Ovary (tissue), 10 donors: Measurements from ENCODE around the gene IFNG. TPM values are rescaled to one million over a fixed set of nuclear protein-coding genes. Genes with fewer than 3 reads are reported as not detected.
"Not testable (repeated sequence)": the region's sequence is repeated elsewhere in the genome, so short reads cannot be mapped to it uniquely, and the experiment has no call there.

ENCODE experiments used
- DNase-seq, 5 donors: peaks; one replicate each; pipeline ENCODE4 v3.0.0-alpha.2; 2019 to 2020
- H3K27ac ChIP-seq, 2 donors: fragments of 200-600 bp; one replicate each; pipeline versions ENCODE4 v1.5.1 to v1.8.0; 2019 to 2022
- H3K27me3 ChIP-seq: fragments of 200-600 bp; one replicate; pipeline ENCODE4 v1.8.0; 2022
- H3K36me3 ChIP-seq: fragments of 200-600 bp; sonication (generic); one replicate; pipeline ENCODE4 v1.5.1; 2019
- H3K4me1 ChIP-seq: one replicate; pipeline ENCODE4 v1.8.1; 2013; ENCODE audit warnings: mild to moderate bottlenecking, moderate library complexity; ENCODE audit not compliant: insufficient read depth
- H3K4me3 ChIP-seq: fragments of 200-600 bp; sonication (generic); one replicate; pipeline ENCODE4 v1.5.1; 2017
- H3K9me3 ChIP-seq, 2 donors: fragments of 200-600 bp in 1 of 2; sonication (generic) in 1 of 2; one replicate each; pipeline versions ENCODE4 v1.5.1 to v1.8.1; 2013 to 2019; ENCODE audit warnings: mild to moderate bottlenecking in 1 of 2, moderate library complexity in 1 of 2
- CTCF ChIP-seq, 3 donors: fragments of 450-650 bp in 2 of 3; fragments of 200-600 bp in 1 of 3; IDR thresholded peaks; one replicate each; pipeline versions ENCODE4 v1.5.1 to v1.8.0; 2016 to 2022; ENCODE audit warnings: antibody characterized with exemption in 3 of 3, mild to moderate bottlenecking in 1 of 3
- EP300 ChIP-seq: sonication (generic); formaldehyde crosslinking; IDR thresholded peaks from one replicate; pipeline ENCODE4 v1.6.1; 2017; ENCODE audit warnings: antibody characterized with exemption
- POLR2A ChIP-seq: fragments of 450-650 bp; IDR thresholded peaks from one replicate; pipeline ENCODE4 v1.6.1; 2017; ENCODE audit warnings: antibody characterized with exemption, mild to moderate bottlenecking, moderate library complexity
- WGBS, 3 donors: extraction: QIAGEN DNeasy Blood & Tissue Kit in 1 of 3; methylation state at CpG; one replicate each; pipeline versions ENCODE4 v1.1.5 to v1.1.7; 2013 to 2017; 5-methylcytosine and 5-hydroxymethylcytosine counted together
- intact Hi-C, 4 donors: fragments of 100-400 bp; cut with DNase I; formaldehyde crosslinking; loops; one replicate each; pipeline versions ENCODE4 v1.11.0 to v1.15.1; 2022 to 2023
- long read RNA-seq, 3 donors: library from polyadenylated mRNA in 2 of 3; unstranded in 2 of 3; transcript quantifications; one replicate each; pipeline ENCODE4 v2.0.0 and lab custom pipeline, GENCODE V29; 2021 to 2026
- polyA plus RNA-seq, 2 donors: library from polyadenylated mRNA; stranded (reverse); fragments of 200-250 nt in 1 of 2; fragments of 350-450 nt in 1 of 2; fragmentation: Illumina TruSeq in 1 of 2; extraction: RNeasy Lipid Tissue Mini Kit (QIAGEN cat#74804) in 1 of 2; gene quantifications; one replicate each; pipeline ENCODE4 v1.2.3, GENCODE V29; 2013 to 2014
- total RNA-seq, 7 donors: library from RNA; depleted of rRNA in 2 of 7; stranded (reverse); fragments of >200 nt in 2 of 7; fragmentation: NEBNext Ultra II Directional in 3 of 7; extraction: Animal tissue kit (Norgen Biotek cat#: 25700) in 3 of 7; gene quantifications; one replicate each; pipeline versions ENCODE4 v1.1.0 to v1.2.4, GENCODE V29; 2016 to 2023
- donor health status: DM: no; HTN: no; CAD: no; lungs with moderate emphysema.
- donor health status: DM: no; HTN: no; CAD: no.
- donor health status: Bipolar disorder and iron deficiency.
- donor health status: DM: yes; HTN: yes; CAD: no.
- donor health status: DM: no; HTN: no; CAD: no.
- donor health status: DM: yes; HTN: yes; CAD: no.

The IFNG gene
- total RNA-seq (under 1 TPM in 1 of 7 donors, not detected in 6; 0.66 TPM), polyA plus RNA-seq (under 1 TPM in 1 of 2 donors, not detected in 1; 0.25 TPM)
- long read RNA-seq, donor 1: 0 reads
- long read RNA-seq, donor 2: 0 reads
- long read RNA-seq, donor 3: 0 reads

DNA sequence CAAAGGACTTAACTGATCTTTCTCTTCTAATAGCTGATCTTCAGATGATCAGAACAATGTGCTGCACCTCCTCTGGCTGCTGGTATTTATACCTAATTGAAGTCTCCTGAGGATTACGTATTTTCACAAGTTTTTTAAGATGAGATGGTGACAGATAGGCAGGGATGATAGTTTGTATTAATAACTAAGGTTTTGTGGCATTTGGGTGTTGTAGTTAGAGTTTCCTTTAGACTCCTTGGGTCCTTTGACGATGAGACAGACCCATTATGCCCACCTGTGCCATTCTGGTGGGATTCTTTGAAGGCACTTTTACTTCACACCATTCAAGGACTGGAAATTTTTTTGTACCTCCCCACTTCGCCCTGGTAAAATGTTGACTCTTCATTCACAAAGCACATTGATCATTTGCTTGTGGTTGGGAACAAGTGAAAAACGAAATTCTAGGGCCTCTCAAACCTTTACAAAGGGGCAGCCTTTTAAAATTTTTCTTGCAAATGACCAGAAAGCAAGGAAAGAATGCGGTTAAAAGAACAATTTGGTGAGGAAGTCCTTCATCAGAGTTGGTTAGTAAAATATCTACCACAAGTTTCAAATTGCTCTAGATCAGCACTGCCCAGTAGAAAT, at the start of gene IFNG:
TSS of gene IFNG (minus strand) at position 60 of the 624 bp plus-strand sequence. CDS start 125 bp downstream, outside the sequence.
- intact Hi-C loops: no loop called here

GRCh38 chr12:68209048-68209728, 49.6 kb upstream of the IFNG start:
- DNase-seq, H3K4me3 ChIP-seq, H3K27ac ChIP-seq, intact Hi-C loops, H3K36me3 ChIP-seq, H3K9me3 ChIP-seq, H3K27me3 ChIP-seq, H3K4me1 ChIP-seq: not testable (repeated sequence)
- WGBS, 3 donors: 38 to 40% (median 38%) methylated on average over 12 of the region's 12 CpGs

More for the DNA sequence above, at the start of gene IFNG:
- 65 to 77% (median 65%) methylated on average over 5 of the region's 5 CpGs for WGBS, 3 donors
- DNase-seq: no peak
- Histone ChIP-seq H3K36me3 (no peaks in the 10 kb centered on the region), H3K27me3 (no peaks in the 10 kb centered on the region), H3K9me3 (no peaks in the 10 kb centered on the region), H3K4me1 (no peaks in the 10 kb centered on the region), H3K4me3 (no peak within 1 kb of the TSS), H3K27ac (no peak within 1 kb of the TSS)
- no peak for TF ChIP-seq POLR2A
- TF ChIP-seq CTCF (IDR thresholded peaks at IDR 0.05): no peak
- no peak for TF ChIP-seq EP300

DNA sequence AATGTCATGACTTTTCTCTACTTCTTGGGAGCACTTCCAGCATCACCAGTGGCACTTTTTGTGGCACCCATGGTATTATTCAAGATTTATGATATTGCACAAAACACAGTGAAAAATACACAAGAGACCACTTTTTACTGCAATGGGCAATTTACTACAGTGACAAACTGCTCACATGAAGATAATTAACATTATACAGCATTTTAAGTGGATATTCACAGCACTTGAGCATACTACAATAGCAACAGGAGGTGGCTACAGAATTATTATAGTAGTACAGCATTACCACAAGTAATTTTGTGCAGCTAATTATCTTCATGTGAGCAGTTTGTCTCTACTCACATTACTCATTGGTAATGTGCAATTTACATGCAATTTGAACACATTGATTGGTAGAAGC, 47.7 kb upstream of the IFNG start:
- Histone ChIP-seq H3K27ac (no peak overlapping the region), H3K4me3 (no peak overlapping the region), H3K4me1 (no peaks in the 10 kb centered on the region), H3K9me3 (no peaks in the 10 kb centered on the region), H3K36me3 (no peaks in the 10 kb centered on the region), H3K27me3 (no peaks in the 10 kb centered on the region)
- TF ChIP-seq EP300 (no peak), CTCF (IDR thresholded peaks at IDR 0.05) (no peak), POLR2A (no peak)
- intact Hi-C loops: no loop called here
- no peak for DNase-seq

DNA sequence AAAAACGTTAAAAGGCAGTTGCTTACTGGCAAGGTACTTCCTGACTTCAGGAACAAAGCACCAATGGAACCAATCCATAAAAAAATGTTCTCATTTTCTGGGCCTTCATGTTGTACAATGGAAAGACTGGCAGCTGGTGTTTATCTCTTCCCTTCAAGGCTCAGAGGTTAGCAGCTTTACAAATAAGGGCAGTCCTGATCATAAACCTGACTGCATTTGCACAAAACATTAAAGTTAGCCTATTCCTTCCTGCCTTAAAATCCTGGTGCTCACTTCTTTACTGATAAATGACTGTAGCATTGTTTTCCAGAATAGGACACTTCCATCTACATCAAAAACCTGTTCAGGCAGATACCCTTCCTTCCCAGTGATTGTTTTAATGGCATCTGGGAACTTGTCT, 46.9 kb upstream of the IFNG start:
- H3K9me3 ChIP-seq: no peaks in the 10 kb centered on the region
- H3K4me3 ChIP-seq: no peak overlapping the region
- DNase-seq: no peak
- intact Hi-C loops: no loop called here
- no peak for TF ChIP-seq CTCF (IDR thresholded peaks at IDR 0.05)
- TF ChIP-seq POLR2A: no peak
- TF ChIP-seq EP300: no peak
- no peaks in the 10 kb centered on the region for H3K36me3 ChIP-seq
- no peaks in the 10 kb centered on the region for H3K27me3 ChIP-seq
- no peak overlapping the region for H3K27ac ChIP-seq
- WGBS, 3 donors: 28 to 33% (median 28%) methylated on average over 1 of the region's 1 CpG
- H3K4me1 ChIP-seq: no peaks in the 10 kb centered on the region

- DNase-seq: no peak
- no peaks in the 10 kb centered on the region for H3K36me3 ChIP-seq
- TF ChIP-seq POLR2A: no peak
- no peak for TF ChIP-seq EP300
- no peak for TF ChIP-seq CTCF (IDR thresholded peaks at IDR 0.05)
- no peaks in the 10 kb centered on the region for H3K27me3 ChIP-seq
- no peak overlapping the region for H3K4me3 ChIP-seq
- 42 to 54% (median 46%) methylated on average over 5 of the region's 5 CpGs for WGBS, 3 donors
- no peak overlapping the region for H3K27ac ChIP-seq
- H3K9me3 ChIP-seq: no peaks in the 10 kb centered on the region
- no peaks in the 10 kb centered on the region for H3K4me1 ChIP-seq
- intact Hi-C loops: no loop called here
Observed at GRCh38 chr12:68203460-68203875, 43.9 kb upstream of the IFNG start.
